Lower lobe of right lung (tissue), 2 donors: ENCODE results near the gene LRP1B. TPM values are rescaled to one million over a fixed set of nuclear protein-coding genes. Genes with fewer than 3 reads are reported as not detected.

Source experiments
- ATAC-seq, 2 donors: fragments of 200-7000 bp; cut with Tn5 transposase; one replicate each; pipeline ENCODE4 v1.9.1; 2020 to 2022; ENCODE audit warnings: mild to moderate bottlenecking in 2 of 2, moderate library complexity in 2 of 2
- DNase-seq: peaks from one replicate; pipeline ENCODE4 v3.0.0-alpha.2; 2020
- H3K27ac ChIP-seq: fragments of 200-600 bp; one replicate; pipeline ENCODE4 v1.8.0; 2022
- H3K27me3 ChIP-seq: fragments of 200-600 bp; one replicate; pipeline ENCODE4 v1.8.0; 2022; ENCODE audit warnings: low read depth
- H3K36me3 ChIP-seq: fragments of 200-600 bp; one replicate; pipeline ENCODE4 v1.8.0; 2022; ENCODE audit warnings: mild to moderate bottlenecking
- H3K4me1 ChIP-seq: fragments of 200-600 bp; one replicate; pipeline ENCODE4 v1.8.0; 2022
- H3K4me3 ChIP-seq: fragments of 200-600 bp; one replicate; pipeline ENCODE4 v1.8.0; 2022; ENCODE audit warnings: mild to moderate bottlenecking
- H3K9me3 ChIP-seq: fragments of 200-600 bp; one replicate; pipeline ENCODE4 v1.8.0; 2022
- CTCF ChIP-seq: fragments of 200-600 bp; IDR thresholded peaks from one replicate; pipeline ENCODE4 v1.8.0; 2022; ENCODE audit warnings: antibody characterized with exemption, mild to moderate bottlenecking
- intact Hi-C: fragments of 100-400 bp; cut with DNase I; formaldehyde crosslinking; loops from one replicate; pipeline ENCODE4 v1.11.0; 2022
- total RNA-seq: library from RNA; stranded (reverse); fragmentation: NEBNext Ultra II Directional; extraction: Animal tissue kit (Norgen Biotek cat#: 25700); gene quantifications from one replicate; pipeline ENCODE4 v1.2.1, GENCODE V29; 2021
- donor health status: DM: no; HTN: yes; CAD: no; lungs with severe emphysema.

The LRP1B gene
- total RNA-seq, 1 donor from 2014 or later = 0.09 TPM

DNA sequence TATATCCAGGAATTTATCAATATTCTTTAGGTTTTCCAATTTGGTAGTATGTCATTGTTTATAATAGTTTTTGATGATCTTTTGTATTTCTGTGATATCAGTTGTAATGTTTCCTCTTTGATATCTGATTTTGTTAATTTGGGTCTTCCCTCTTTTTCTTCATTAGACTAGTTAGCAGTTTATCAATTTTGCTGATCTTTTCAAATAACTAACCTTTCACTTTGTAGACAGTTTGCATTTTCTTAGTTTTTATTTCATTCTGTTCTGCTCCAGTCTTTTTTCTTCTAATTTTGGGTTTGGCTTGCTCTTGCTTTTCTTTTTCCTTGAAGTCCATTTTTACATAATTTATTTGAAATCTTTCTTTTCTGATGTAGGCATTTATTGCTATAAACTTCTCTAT is 824.4 kb downstream of the LRP1B start:
- H3K27me3 ChIP-seq = no peaks in the 10 kb centered on the region
- no peak overlapping the region for H3K27ac ChIP-seq
- H3K4me1 ChIP-seq = no peaks in the 10 kb centered on the region
- DNase-seq = no peak
- H3K36me3 ChIP-seq = no peaks in the 10 kb centered on the region
- intact Hi-C loops = no loop called here
- no peak overlapping the region for H3K4me3 ChIP-seq
- ATAC-seq = no peak
- no peak for TF ChIP-seq CTCF
- no peaks in the 10 kb centered on the region for H3K9me3 ChIP-seq

- H3K4me3 ChIP-seq = no peak overlapping the region
- H3K27me3 ChIP-seq = no peaks in the 10 kb centered on the region
- no peak for TF ChIP-seq CTCF
- no peak overlapping the region for H3K27ac ChIP-seq
- H3K4me1 ChIP-seq = no peaks in the 10 kb centered on the region
- no peaks in the 10 kb centered on the region for H3K9me3 ChIP-seq
- no peaks in the 10 kb centered on the region for H3K36me3 ChIP-seq
- ATAC-seq (no peak), DNase-seq (no peak)
- intact Hi-C loops = no loop called here
These were observed 829.3 kb downstream of the LRP1B start for GRCh38 chr2:141301551-141301950.

DNA sequence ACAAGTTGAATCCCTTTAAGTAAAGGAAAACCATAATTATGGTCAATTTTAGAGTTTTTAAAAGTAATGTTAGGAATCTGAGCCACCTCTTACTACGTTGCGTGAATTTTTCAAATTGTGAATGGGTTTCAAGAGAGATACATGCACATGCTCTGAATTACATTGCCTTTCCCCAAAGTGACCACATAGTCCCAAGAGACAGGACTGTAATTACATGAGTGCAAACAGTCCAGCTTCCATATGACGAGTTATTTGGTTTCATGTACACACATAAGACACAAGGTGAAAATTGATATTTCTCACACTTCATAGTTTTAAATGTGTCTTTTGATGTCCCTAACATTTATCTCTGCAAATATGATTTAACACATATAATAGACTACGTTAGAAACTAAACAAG is 850.8 kb downstream of the LRP1B start:
- Histone ChIP-seq H3K4me3 (no peak overlapping the region), H3K27ac (no peak overlapping the region), H3K9me3 (no peaks in the 10 kb centered on the region), H3K4me1 (no peaks in the 10 kb centered on the region), H3K27me3 (no peaks in the 10 kb centered on the region), H3K36me3 (no peaks in the 10 kb centered on the region)
- TF ChIP-seq CTCF = no peak
- ATAC-seq (no peak), DNase-seq (no peak)
- intact Hi-C loops = no loop called here

- TF ChIP-seq CTCF = no peak
- H3K4me1 ChIP-seq = no peaks in the 10 kb centered on the region
- no peak overlapping the region for H3K27ac ChIP-seq
- H3K9me3 ChIP-seq = no peaks in the 10 kb centered on the region
- DNase-seq (no peak), ATAC-seq (no peak)
- no peak overlapping the region for H3K4me3 ChIP-seq
- H3K36me3 ChIP-seq = no peaks in the 10 kb centered on the region
- intact Hi-C loops = no loop called here
- H3K27me3 ChIP-seq = no peaks in the 10 kb centered on the region
These were observed 859.5 kb downstream of the LRP1B start for GRCh38 chr2:141271346-141271745.

DNA sequence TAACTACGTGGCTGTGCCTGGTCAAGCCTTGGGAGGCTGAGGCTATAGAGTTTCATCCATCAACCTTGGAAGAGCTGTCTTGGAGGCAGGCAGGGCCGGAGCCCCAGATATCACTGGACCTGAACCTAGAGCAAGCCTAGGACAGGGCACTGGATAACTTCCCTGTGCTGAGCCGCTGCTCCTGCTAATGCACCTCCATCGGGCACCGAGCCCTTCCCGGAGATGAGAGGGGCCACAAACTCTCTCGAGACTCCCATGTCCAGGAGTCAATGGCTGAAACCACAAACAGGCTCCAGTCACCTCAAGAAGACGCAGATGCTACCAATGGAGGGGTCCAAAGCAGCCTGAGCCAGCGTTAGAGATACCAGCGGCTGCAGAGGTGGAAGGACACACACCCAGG is 866.0 kb downstream of the LRP1B start:
- no peak overlapping the region for H3K4me3 ChIP-seq
- DNase-seq (no peak), ATAC-seq (no peak)
- H3K27ac ChIP-seq = no peak overlapping the region
- H3K4me1 ChIP-seq = no peaks in the 10 kb centered on the region
- no peaks in the 10 kb centered on the region for H3K36me3 ChIP-seq
- intact Hi-C loops = no loop called here
- TF ChIP-seq CTCF = no peak
- H3K27me3 ChIP-seq = no peaks in the 10 kb centered on the region
- H3K9me3 ChIP-seq = no peaks in the 10 kb centered on the region

DNA sequence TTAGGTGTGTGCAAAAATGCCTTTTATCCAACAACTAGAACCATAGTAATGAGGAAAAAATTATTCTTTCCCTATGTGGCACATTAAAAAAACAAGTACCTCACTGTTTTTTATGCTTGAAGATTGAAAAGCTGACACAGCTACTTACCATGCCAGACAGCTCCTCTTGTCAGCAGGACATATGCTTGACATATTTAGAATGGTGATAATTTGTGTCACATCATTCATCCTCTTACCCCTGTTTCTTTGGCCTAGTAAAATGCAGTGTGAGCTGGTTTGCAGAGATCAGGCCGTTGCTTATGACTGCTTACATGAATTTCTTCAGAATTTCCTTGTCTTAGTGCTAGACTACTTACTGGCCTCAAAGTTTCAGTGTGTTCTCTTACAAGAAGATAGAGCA is 869.9 kb downstream of the LRP1B start:
- intact Hi-C loops = no loop called here
- no peaks in the 10 kb centered on the region for H3K9me3 ChIP-seq

More for the DNA sequence above, 869.9 kb downstream of the LRP1B start:
- no peaks in the 10 kb centered on the region for H3K27me3 ChIP-seq
- H3K27ac ChIP-seq = no peak overlapping the region
- no peaks in the 10 kb centered on the region for H3K36me3 ChIP-seq
- ATAC-seq = no peak
- no peak overlapping the region for H3K4me3 ChIP-seq
- no peak for TF ChIP-seq CTCF
- no peaks in the 10 kb centered on the region for H3K4me1 ChIP-seq
- DNase-seq = no peak
